HG02973 (cell line): ENCODE measurements around the gene UNC93B1.

Experiments used
- ATAC-seq: cut with Tn5 transposase; IDR thresholded peaks from one replicate; pipeline ENCODE4 v1.9.1; 2021; ENCODE audit warnings: moderate library complexity; ENCODE audit not compliant: unreplicated experiment

UNC93B1 gene

DNA sequence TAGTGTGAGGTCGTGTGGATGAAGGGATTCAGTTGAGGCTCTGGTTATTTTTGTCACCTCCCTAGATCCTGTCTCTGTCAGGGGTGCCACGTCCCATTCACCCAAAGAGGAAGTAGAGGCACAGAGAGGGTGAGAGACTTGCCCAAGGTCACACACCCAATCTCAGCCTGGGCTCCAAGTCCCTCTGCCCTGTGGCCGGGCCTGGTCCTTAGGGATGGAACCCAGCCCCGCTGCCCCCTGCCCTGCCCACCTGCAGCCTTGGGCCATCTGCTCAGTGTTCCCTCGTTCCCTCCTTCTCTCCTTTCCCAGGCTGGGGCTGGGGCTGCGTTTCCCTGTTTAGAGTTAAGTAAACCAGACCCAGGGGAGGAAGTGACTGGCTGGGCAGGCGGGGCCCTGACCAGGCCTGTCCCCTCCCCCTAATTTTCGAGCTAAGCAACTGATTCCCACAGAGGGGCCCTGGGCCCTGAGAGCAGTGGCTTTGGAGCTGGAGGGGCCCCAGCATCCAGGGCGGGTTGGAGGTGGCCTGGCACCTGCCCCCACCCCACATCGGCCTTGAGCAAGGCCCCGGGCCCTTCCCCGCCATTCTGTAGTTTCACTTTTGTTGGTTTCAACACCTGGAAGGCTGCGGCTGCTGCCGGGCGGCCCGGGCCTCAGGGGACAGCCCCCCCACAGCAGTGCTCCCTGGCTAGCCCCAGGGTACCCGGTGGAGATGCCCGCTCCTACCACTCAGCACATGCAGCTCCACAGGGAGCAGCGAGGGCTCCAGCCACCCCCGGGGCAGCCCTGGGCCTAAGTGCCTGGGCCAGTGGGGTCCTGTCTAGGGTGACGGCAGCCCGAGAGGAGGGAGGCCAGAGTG, 36.4 kb upstream of the UNC93B1 start:
- ATAC-seq = peak; percentile 37

GRCh38 chr11:68039526-68040086, 35.7 kb upstream of the UNC93B1 start:
- no peak for ATAC-seq

DNA sequence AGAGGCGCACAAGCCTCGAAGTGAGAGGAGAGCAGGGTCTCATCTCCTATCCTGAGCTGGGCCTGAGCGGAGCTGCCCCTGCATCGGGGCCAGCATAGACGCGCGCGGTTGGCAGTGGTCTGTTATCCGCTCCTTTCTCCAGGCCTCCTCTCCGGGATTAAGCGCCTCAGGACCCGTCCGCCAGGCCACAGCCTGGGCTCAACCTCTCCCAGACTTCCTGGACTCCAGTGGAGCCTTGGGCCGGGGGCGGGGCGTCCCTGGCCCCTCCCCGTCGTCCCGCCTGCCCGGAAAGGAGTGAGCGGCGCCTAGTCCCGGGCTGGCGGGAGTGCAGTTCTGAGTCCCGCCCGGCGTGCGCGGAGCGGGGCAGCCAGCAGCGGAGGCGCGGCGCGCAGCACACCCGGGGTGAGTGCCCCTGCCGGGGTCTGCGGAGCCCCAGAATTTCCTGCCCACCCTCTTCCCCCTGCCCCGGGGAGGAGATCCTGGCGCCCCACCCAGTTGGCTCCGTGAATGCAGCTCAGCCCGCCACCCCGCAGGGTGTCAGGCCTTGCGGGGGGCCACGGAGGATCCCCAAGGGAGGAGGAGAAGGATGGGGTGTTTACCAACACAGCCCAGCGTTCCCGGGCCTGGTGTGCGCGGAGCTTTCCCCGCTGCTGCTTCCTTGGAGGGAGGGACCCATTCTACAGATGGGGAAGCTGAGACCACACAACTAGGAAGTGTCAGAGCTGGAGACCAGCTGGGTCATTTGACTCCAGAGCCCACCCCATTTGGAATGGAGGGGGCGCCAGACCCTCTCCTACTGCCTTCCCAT, 35.0 kb upstream of the UNC93B1 start, which contains the start of gene TCIRG1:
Gene TCIRG1, plus strand, starts transcription at position 308 of the 808 bp plus-strand sequence. CDS start 2,247 bp downstream, outside the sequence.
- ATAC-seq = no peak

- no peak for ATAC-seq
These were observed 34.4 kb upstream of the UNC93B1 start for GRCh38 chr11:68038226-68038717.

GRCh38 chr11:68037411-68038225, 33.7 kb upstream of the UNC93B1 start:
- ATAC-seq = no peak

GRCh38 chr11:68036717-68037239, 32.9 kb upstream of the UNC93B1 start:
- ATAC-seq = no peak

DNA sequence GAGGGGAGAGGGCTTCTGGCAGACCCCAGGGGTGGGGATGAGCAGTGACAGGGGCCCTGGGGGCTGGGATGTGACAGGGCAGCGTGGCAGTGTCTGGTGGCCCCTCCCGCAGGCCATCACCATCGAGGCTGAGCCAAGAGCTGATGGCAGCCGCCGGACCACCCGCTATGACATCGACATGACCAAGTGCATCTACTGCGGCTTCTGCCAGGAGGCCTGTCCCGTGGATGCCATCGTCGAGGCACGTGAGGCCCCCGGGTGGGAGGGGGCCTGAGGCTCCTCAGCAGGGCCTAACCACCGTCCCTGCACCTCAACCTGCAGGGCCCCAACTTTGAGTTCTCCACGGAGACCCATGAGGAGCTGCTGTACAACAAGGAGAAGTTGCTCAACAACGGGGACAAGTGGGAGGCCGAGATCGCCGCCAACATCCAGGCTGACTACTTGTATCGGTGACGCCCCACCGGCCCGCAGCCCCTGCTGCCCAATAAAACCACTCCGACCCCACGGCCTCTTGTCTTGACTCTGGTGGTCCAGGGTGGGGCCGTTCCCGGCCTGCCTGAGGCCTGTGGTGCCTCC, 32.3 kb upstream of the UNC93B1 start:
- ATAC-seq = no peak

DNA sequence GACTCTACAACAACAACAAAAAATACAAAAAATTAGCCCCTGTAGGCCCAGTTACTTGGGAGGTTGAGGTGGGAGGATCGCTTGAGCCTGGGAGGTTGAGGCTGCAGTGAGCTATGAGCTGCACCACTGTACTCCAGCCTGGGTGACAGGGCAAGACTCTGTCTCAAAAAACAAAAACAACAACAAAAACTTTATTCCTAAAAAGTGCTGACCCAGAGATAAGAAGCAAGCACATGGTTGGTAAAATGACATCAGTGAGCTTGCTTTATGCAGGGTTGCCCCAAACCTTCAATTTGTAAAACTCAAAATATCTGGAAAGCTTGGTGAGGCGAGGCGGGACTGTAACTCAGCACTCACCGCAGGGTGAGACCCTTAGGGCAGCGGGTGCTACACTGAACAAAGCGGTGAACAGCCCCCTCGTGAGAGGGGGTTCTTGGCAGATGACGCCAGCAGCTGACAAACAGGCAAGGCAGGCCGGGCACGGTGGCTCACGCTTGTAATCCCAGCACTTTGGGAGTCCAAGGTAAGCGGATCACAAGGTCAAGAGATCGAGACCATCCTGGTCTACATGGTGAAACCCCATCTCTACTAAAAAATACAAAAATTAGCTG, 31.5 kb upstream of the UNC93B1 start:
- ATAC-seq = no peak

DNA sequence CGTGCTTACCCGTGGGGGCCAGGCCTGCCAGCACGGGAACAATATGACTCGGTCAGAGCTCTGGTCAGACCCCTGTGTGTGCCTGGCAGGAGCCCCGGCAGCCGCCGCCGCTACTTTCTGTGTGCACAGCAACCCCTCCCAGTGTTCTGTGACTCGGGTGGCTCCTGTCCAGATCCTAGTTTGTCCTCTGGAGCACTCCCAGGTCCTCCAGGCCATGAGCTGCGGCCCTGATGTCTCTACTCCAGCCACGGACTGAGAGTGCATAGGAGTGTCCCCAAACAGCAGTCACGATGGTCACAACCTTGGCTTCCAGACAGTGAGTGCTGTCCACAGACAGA, 29.8 kb upstream of the UNC93B1 start:
- no peak for ATAC-seq

GRCh38 chr11:68032997-68033707, 29.3 kb upstream of the UNC93B1 start:
- no peak for ATAC-seq

GRCh38 chr11:68032003-68032402, 28.1 kb upstream of the UNC93B1 start:
- ATAC-seq = no peak

GRCh38 chr11:68031144-68031464, 27.2 kb upstream of the UNC93B1 start:
- no peak for ATAC-seq

DNA sequence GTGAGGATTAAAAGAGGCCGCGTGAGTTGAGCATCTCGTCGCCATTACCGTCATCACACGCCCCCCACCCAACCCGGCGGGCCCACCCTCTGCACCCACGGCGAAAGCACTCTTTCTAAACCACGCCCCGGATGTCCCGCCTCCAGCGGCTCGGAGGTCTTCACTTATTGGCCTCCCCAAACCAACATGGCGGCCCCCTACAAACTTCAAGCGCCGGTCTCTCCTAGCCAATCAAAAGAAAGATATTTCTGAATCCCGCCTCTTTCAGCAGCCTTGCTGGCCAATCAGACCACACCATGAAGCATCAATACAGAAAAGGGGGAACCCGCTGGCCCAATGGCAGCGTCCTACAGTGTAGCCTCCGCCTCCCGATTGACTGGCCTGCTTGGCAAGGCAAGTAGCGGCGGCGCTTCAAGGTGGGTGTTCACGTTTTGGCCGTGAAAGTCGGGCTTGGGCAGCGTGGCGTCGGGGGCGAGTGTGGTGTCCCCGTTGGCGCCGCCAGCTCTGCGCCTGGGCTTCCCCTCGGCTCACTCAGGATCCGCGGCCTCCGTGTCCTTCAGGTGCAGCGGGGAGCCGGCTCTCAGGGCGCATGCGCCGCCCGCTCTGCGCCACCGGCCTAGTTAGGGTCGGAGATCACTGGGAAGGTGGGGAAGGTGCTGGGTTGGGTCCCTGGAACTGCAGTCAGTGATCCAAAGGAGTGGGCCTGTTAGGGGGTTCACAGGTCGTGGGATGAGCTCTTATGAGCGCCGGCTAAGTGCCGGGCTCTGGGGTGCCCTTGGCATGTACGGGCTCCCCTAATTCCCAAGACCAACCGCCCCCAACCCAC, 26.6 kb upstream of the UNC93B1 start, which contains the start of gene NDUFS8:
Gene NDUFS8, plus strand, starts transcription at position 364 of the 826 bp plus-strand sequence. CDS start 1,471 bp downstream, outside the sequence.
- ATAC-seq = peak; percentile 80

DNA sequence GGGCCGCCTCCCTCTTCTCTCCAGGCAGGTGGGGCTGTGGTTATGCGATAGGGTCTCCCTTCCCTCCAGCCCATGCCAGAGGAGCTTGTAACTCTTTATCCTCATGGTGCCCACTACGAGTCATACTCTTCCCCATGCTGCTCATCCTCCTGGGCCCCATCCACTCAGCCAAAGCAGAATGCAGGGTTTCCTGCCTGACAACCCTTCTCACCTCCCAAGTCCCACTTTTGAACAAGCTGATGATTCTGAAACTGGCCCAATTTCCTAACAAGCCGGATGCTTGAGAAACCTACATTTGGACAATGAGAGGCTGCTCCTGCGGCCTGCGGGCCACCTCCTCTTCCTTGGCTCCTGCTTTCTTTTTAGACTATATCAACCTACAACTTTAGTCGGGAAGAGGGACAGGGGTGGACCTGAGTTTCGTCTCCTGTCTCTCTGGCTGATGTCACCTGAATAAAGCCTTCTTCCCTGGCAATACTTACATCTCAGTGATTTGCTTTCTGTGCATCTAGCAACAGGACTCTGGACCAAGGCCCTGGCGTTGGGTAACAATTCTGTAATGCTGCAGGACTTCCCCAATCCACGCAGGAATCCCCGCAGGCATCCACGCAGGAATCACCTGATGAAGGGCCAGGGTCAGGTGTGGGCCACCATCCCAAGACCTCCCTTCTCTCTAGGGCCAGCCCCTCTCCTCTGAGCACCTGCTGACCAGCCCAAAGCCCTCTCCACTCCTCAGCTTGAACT, 25.1 kb upstream of the UNC93B1 start:
- ATAC-seq = no peak

DNA sequence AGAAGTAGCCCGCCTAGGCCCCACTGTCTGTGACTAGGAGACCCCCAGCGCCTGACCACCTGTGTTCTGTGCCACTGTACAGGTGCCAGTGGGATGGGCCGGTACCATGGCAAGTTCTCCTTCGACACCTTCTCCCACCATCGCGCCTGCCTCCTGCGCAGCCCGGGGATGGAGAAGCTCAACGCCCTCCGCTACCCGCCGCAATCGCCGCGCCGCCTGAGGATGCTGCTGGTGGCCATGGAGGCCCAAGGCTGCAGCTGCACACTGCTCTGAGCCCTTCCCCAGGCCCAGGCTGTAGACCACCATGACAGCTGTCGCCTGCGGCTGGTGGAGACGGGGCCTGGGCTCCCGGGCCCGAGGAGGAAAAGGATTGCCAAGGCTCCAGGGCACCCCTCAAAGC, 23.8 kb upstream of the UNC93B1 start:
- no peak for ATAC-seq

- no peak for ATAC-seq
These were observed 22.7 kb upstream of the UNC93B1 start for GRCh38 chr11:68026391-68027105.

- ATAC-seq = no peak
These were observed 21.1 kb upstream of the UNC93B1 start for GRCh38 chr11:68025047-68025446.
